GM12892 (cell line): ENCODE results near the gene TENT4B.

Experiments used
- POLR2A ChIP-seq: IDR thresholded peaks from 2 replicates; pipeline ENCODE4 v1.6.1; 2011; ENCODE audit warnings: low read depth, low read length, control low read depth
- POLR2AphosphoS5 ChIP-seq: IDR thresholded peaks from 2 replicates; pipeline ENCODE4 v1.6.1; 2011; ENCODE audit warnings: low read depth, low read length, control low read depth

DNA sequence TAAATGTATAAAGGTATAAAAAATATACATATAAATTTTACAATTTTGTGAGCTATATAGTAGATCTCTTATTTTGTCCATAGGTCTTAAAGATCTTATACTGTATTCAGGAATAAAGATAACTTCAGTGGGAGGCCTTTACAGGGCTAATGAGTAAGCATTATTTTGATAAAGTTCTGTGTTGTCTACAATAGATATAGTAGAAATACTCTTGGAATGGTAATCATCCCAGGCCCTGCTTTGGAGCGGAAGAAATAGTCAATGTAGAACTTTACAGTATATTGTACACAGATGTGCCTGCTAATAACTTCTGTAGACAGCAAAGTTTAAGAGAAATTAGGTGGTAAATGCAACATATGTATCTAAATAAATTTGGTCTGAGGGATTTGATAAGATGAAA is 42.6 kb downstream of the TENT4B start:
- TF ChIP-seq POLR2AphosphoS5 = no peak
- no peak for TF ChIP-seq POLR2A
